GM21360 (cell line): ENCODE measurements around the gene ANLN.
"Not testable (repeated sequence)": the region's sequence is repeated elsewhere in the genome, so short reads cannot be mapped to it uniquely, and the experiment has no call there.

Experiments
- ATAC-seq: cut with Tn5 transposase; IDR thresholded peaks from one replicate; pipeline ENCODE4 v1.9.1; 2021; ENCODE audit warnings: mild to moderate bottlenecking, moderate library complexity; ENCODE audit not compliant: unreplicated experiment

Gene ANLN

DNA sequence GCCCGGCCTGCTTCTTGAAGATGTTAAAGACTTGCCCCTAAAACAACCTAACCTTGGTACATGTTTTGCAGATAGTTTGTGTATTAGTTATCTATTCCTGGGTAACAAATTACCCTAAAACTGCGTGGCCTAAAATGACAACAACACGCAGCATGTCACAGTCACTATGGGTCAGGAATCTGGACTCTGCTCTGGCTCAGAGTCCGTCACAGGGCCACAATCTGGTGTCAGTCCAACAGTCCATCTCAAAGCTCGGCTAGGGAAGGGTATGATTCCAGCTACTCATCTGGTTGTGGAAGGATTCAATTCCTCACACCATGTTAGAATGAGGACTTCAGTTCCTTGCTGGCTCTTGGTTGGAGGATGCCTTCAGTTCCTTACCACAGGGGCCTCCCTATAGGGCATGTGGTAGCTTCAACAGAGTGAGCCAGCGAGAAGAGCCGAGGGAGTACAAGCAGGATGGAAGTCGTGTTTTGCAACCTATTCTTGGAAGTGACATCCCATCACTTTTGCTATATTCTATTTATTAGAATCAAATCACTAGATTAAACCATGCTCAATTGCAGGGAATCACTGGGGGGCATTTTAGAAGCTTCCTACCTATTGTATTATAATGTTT lies 71.3 kb downstream of the ANLN start:
- ATAC-seq = no peak

DNA sequence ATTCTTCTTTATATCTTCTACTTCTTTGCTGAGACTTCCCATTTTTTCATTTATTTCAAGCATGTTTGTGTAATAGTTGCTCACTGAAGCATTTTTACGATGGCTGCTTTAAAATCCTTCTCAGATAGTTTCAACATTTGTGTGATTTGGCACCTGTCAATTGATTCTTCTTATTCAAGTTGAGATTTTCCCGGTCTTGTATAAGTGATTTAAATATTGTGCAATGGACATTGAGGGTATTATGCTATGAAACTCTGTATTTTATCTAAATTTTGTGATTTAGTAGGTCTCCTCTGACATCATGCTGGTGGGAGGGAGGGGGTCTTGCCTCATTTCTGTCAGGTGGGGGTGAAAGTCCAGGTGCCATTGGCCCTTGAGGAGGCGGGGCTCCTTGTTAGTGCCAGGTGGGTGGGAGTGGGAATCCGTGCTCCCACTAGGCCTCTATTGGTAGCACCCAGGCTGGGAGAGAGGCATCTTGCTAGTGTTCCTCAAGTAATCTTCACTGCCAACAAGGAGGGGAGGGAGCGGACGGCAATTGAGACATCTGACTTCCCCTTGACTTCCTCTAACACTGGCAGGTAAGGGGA lies 73.0 kb downstream of the ANLN start:
- ATAC-seq = no peak

- ATAC-seq = no peak
Observed at GRCh38 chr7:36464271-36464670, 74.6 kb downstream of the ANLN start.

GRCh38 chr7:36466001-36466400 lies 76.3 kb downstream of the ANLN start:
- ATAC-seq = not testable (repeated sequence)

DNA sequence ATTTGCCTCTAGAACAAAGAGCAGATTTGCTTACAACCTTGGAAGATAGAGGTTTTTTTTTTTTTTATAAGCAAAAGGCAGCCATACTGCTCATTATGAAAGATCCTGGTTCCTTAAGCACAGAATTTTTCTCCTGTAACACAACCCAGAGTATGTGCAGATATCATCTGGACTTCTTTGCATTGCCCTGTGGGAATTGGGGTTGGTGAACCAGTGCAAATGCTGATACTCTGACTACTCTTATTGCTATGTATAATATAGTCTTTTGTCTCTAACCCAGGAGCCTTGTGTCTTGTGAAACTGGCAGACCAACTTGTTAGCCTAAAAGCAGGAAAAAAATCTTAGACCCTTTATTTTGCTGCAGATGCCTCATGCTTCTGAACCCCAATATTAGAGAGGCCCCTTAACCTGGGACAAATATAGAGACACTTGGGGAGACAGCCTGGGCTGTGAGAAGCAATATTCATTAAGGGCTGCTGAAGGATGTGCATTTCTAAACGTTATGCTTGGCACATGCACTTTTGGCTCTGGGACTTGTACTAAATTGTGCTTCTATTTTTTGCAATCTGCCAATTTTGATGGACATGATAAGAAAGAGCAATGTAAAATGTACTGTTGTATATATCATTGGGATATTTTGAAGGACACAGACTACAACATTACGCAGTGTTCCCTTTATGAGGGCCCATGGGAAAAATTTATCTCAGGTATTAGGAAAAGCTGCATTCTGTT lies 78.9 kb downstream of the ANLN start:
- ATAC-seq = no peak

DNA sequence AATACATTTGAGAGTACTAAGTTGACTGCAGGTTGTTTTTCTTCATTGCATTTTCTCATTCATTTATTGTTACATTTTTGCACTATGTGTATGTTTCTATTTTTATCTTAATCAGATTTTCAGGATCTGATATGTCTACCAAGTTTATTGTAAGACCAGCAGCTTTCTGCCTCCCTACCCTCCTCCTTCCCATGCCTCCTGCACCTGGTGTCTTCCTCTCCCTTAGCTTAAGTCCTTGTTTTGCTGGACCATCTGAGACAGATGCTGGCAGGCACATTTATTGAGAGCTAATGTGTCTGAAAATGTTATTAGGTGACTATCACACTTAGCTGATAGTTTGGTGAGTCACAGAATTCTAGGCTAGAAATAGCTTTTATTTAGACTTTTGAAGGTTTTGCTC lies 79.6 kb downstream of the ANLN start:
- no peak for ATAC-seq

GRCh38 chr7:36472141-36472729 lies 82.6 kb downstream of the ANLN start:
- no peak for ATAC-seq

- no peak for ATAC-seq
Observed at GRCh38 chr7:36473454-36474282, 84.0 kb downstream of the ANLN start.

- ATAC-seq = no peak
Observed at GRCh38 chr7:36474283-36475010, 84.8 kb downstream of the ANLN start.

DNA sequence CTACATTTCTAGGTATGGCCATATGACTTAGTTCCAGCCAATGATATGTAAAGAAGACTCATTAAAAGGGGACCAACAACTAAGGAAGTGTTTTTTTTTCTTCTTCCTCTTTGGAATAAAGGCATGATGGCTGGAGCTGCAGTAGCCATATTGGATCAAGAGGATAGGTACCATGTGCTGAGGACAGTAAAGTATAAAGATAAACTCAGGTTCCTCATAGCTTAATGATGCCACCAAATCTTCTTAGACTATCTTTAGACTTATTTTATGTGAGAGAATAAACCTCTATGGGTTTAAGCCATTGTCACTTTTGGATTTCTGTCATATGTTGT lies 85.3 kb downstream of the ANLN start:
- ATAC-seq = no peak

DNA sequence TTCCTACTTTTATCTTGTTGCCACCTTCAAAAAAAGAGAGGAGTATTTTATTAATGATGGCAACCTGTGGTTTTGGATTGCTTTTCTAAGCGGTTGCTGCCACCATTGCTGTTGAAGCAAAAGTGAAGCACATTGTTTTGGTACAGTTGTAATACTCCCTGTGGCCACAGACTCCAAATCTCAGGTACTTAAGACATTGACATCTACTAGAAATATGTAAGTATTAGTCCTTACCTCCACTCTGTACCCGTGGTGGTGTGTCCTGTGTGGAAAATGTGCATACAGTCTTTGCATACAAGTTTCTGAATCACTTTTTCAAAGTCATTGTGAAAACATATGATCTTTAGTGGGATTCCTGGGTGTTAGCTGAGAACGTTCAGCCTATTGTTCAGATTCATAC lies 85.7 kb downstream of the ANLN start:
- ATAC-seq = no peak

DNA sequence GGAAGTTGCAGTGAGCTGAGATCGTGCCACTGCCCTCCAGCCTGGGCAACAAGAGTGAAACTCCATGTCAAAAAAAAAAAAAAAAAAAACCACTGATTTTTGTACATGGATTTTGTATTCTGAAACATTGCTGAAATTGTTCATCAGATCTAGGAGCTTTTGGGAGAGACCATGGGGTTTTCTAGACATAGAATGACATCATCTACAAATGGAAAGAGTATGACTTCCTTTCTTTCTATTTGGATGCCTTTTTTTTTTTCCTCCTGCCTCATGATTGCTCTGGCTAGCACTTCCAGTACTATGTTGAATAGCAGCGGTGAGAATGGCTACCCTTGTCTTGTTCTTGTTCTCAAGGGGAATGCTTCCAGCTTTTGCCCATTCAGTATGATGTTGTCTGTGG lies 89.1 kb downstream of the ANLN start:
- ATAC-seq = no peak

GRCh38 chr7:36483853-36484252 lies 94.2 kb downstream of the ANLN start:
- not testable (repeated sequence) for ATAC-seq

- ATAC-seq = no peak
Observed at GRCh38 chr7:36484265-36484664, 94.6 kb downstream of the ANLN start.

DNA sequence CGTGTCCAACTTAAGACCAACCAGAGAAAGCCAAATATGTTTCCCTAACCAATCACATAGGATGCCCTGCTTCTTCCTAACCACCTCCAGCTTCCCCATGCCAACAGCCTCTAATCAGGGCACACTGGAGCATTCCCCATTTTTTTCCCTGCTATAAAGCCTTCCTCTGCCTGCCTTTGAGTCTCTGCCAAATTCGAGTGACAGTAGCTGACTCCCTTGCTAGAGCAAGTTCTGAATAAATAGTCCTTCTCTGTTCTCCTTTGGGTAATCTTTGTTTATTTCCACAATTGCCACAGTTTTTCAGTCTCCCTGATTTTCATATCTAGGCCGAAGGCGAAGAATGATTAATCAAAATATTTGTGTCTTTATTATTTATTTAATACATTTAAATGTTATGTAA lies 96.7 kb downstream of the ANLN start:
- ATAC-seq = no peak

DNA sequence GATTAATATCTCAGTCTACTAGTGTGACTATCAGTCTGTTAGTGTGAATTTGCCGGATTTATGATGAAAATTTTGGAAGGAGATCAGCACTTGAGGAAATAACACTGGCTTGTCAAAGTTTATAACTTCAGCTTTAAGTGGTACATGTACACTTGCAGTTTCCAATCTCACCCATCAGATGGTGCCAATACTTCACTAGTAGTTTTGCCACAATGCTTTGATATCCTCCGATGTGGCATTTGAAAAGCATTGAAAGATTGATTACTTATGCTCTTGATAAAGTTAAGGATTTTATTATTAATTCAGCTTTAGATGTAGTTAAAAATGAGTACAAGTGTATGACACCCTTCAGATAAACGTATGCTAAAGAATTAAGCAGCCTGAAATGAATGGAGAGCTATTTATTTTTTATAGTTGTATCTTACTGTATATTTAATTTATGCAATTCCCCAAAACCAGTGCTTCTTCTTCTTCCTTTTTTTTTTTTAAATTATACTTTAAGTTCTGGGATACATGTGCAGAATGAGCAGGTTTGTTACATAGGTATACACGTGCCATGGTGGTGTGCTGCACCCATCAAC lies 98.2 kb downstream of the ANLN start:
- ATAC-seq = no peak

- ATAC-seq = not testable (repeated sequence)
Observed at GRCh38 chr7:36488672-36489071, 99.0 kb downstream of the ANLN start.

DNA sequence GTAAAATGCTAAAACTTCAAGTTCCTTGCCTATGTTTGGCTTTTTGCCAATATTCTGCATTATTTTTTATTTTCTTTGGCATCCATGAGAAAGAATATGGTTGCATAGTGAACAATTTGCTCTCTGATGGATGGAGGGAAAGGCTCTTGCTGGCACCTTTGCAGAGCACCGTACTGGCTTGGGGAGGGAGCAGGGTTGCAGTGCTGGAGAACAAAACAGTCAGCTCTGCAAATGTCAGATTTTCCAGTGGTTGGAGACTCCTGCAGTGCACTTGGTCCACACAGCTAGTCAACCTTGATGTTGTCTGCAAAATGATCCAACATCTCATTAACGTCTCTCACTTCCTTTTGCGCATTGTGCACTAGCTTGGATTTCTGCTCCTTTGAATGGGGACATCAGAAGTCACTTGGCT lies 100.8 kb downstream of the ANLN start:
- ATAC-seq = no peak

DNA sequence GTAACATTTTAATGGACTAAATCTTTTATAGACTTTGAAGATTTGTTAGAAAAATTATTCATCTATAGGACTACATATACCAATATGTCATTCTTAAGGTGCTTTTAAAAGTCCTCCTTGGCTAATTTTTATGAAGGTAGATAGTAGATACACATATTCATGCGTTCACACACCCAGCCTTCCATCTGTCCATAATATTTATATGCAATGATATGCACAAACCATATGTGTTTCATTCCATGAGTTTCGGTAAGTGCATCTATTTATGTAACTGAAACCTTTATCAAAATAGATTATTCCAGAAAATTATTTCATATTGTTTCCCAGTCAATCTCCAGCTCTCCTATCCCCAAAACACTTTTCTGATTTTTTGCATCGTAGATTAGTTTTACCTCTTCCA lies 101.7 kb downstream of the ANLN start:
- ATAC-seq = no peak

DNA sequence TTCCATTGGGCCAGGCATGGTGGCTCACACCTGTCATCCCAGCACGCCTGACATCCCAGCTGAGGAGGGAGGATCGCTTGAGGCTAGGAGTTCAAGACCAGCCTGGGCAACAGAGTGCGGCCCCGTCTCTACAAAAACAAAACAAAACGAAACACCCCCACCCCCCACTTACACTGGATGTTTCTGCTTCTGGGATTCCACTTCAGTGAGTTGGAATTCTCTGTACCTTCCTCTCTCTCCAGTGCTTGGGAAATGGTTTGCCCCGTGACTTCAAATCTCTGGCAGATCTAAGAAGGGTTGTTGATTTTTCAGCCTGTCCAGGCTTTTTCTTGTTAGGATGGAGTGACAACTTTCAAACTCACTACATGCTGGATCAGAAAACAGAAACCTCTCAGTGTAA lies 106.9 kb downstream of the ANLN start:
- no peak for ATAC-seq
